ENCODE data around the gene TMEM74B.
A peak's percentile ranks its signal among the peaks of the same experiment; 100 is the strongest.

Gene TMEM74B

DNA sequence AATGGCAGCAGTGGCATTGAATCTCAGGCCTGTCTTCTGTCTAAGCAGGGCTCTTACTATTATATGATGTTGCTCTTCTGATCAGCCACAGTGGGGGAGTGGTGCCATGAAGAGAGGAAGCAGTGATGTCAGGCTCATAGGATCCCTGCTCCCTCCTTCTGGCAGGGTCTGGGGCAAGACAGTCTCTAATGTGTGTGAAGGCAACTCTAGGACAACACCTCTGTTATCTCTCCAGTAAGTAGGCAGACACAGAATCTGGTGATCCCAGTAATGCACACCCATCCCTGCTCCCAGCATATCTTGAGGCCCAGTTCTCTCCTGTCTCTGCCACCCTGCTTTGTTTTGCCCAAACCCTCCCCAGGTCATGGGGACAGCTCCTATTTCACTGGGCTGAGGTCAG, 27.2 kb upstream of the TMEM74B start:
- H3K36me3 Mint-ChIP-seq, result no peaks in the 10 kb centered on the region
- H3K4me3 Mint-ChIP-seq, result no peak overlapping the region
- H3K9me3 Mint-ChIP-seq, result no peaks in the 10 kb centered on the region
- DNase-seq (no peak), ATAC-seq (replicated peaks) (no peak)
- peaks cover 42 to 69% of the 10 kb centered on the region in 2 donors for H3K27me3 Mint-ChIP-seq
- peaks cover 8 to 13% of the 10 kb centered on the region in 2 donors for H3K4me1 Mint-ChIP-seq
- no peak overlapping the region for H3K27ac Mint-ChIP-seq

DNA sequence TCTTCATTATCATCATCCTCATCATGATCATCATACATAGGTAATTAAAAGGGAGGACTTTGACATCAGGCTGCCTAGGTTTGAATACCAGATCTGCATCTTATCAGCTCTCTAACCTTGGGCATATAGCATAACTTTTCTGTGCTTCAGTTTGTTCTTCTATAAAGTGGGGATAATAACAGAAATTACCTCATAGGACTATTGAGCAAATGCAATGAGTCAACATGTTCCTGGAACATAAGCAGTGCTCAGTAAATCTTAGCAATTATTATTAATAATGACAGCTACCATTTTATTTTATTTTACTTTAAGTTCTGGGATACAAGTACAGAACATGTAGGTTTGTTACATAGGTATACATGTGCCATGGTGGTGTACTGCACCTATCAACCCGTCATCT, 25.7 kb upstream of the TMEM74B start:
- DNase-seq (no peak), ATAC-seq (replicated peaks) (no peak)
- no peak overlapping the region for H3K27ac Mint-ChIP-seq
- H3K27me3 Mint-ChIP-seq, result peaks cover 33 to 67% of the 10 kb centered on the region in 2 donors
- no peak overlapping the region for H3K4me3 Mint-ChIP-seq
- H3K4me1 Mint-ChIP-seq, result peaks cover 6 to 9% of the 10 kb centered on the region in 2 donors
- H3K36me3 Mint-ChIP-seq, result no peaks in the 10 kb centered on the region
- no peaks in the 10 kb centered on the region for H3K9me3 Mint-ChIP-seq

- Mint-ChIP-seq H3K36me3 (no peaks in the 10 kb centered on the region), H3K4me1 (peaks cover 3 to 7% of the 10 kb centered on the region in 2 donors), H3K27ac (no peak overlapping the region), H3K27me3 (peaks cover 29 to 59% of the 10 kb centered on the region in 2 donors), H3K9me3 (no peaks in the 10 kb centered on the region), H3K4me3 (no peak overlapping the region)
- DNase-seq (no peak), ATAC-seq (replicated peaks) (no peak)
These were observed 24.9 kb upstream of the TMEM74B start for GRCh38 chr20:1209447-1210387.

DNA sequence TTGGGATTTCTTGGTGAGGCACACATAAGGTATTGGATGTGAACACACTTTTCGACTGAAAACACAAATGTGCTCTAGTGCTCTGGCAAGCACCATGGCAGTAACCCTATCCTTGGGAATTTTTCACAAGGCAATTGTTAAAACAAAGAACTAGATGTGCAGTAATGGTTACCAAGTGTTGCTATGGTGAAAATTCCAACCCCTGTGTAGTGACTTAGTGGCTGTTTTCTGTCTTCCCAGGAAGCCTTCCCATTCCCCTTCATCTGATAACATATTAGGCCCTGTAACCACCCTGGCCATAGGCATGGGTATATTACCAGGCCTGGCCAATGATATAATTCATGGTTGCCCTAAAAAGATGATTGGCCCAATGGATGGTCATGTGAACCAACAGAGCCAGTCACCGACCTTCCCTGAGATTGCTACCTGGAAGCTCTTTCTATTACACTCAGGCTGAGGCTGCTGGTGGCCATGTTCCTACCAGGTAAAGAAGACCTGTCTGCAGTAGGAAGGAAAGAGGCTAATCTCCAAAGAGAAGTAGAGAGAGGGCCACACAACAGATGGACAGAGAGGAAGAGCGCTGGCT, 22.6 kb upstream of the TMEM74B start:
- H3K27ac Mint-ChIP-seq, result no peak overlapping the region
- peaks cover 23 to 47% of the 10 kb centered on the region in 2 donors for H3K27me3 Mint-ChIP-seq
- H3K9me3 Mint-ChIP-seq, result no peaks in the 10 kb centered on the region
- no peak overlapping the region for H3K4me3 Mint-ChIP-seq
- no peak for ATAC-seq (replicated peaks)
- no peaks in the 10 kb centered on the region for H3K36me3 Mint-ChIP-seq
- no peak for DNase-seq
- H3K4me1 Mint-ChIP-seq, result no peaks in the 10 kb centered on the region

DNA sequence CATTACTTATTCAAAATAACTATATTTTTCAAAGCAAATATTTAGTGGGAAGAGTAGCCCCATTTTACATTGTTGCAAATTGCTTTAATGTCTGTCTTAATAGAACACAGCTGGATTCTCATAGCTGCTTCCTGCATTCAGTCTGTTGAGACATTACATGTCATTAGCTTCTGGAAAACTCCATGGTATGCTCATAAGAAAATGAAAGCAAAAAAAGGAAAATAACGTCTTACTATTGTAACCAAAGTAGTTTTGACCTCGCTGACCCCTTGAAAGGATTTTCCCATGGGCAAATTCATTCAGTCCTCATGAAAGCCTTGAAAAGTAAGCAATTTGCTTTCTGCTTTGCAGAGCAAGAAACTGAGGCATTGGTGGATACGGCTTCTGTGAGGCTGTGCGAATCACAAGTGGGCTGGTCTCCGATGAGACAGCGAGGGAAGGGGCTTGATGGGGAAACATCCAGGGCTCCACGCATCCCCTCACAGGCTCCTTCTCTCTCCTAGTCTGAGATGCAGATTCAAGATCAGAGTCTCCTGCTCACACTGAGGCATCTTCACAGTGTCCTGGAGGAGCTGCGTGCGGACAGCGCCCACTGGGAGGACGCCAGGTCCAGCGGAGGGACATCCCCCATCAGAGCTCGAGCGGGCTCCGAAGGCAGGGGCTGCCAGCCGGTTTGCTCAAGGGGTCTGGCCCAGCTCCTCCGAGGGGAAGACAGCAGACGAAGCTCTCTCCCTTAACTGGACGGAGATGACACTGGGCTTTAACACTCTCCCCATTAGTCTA, 21.8 kb upstream of the TMEM74B start:
- H3K9me3 Mint-ChIP-seq, result no peaks in the 10 kb centered on the region

GRCh38 chr20:1205802-1206201, 21.0 kb upstream of the TMEM74B start:
- Mint-ChIP-seq H3K4me3 (no peak overlapping the region), H3K27ac (no peak overlapping the region), H3K27me3 (peaks cover 12 to 31% of the 10 kb centered on the region in 2 donors), H3K4me1 (no peaks in the 10 kb centered on the region), H3K36me3 (no peaks in the 10 kb centered on the region), H3K9me3 (no peaks in the 10 kb centered on the region)
- ATAC-seq (replicated peaks) (no peak), DNase-seq (no peak)

More for the DNA sequence above, 21.8 kb upstream of the TMEM74B start:
- no peak for ATAC-seq (replicated peaks)
- Mint-ChIP-seq H3K36me3 (no peaks in the 10 kb centered on the region), H3K27ac (no peak overlapping the region), H3K27me3 (peaks cover 18 to 39% of the 10 kb centered on the region in 2 donors), H3K4me1 (no peaks in the 10 kb centered on the region), H3K4me3 (no peak overlapping the region)
- no peak for DNase-seq

DNA sequence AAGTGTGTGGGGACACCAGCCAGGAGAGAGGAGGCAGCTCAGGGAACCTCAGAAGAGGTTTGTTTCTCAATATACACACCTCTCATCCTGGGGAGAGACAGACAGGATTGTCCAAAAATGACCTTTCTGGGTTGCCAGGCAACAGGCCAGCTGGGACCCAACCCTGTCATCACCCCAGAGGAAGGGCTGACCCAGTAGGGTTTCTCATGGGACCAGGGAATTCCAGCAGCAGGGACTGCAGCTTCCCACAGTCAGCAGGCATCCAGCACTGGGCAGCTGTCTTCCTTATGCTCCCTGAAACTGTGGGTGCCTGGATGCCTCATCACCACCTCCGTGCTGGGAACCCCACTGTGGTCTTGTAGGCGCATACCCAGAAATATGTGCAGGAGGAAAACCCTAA, 19.8 kb upstream of the TMEM74B start:
- ATAC-seq (replicated peaks) (no peak), DNase-seq (no peak)
- Mint-ChIP-seq H3K27me3 (peaks cover 6 to 24% of the 10 kb centered on the region in 2 donors), H3K4me3 (no peak overlapping the region), H3K36me3 (no peaks in the 10 kb centered on the region), H3K4me1 (no peaks in the 10 kb centered on the region), H3K9me3 (no peaks in the 10 kb centered on the region), H3K27ac (no peak overlapping the region)

DNA sequence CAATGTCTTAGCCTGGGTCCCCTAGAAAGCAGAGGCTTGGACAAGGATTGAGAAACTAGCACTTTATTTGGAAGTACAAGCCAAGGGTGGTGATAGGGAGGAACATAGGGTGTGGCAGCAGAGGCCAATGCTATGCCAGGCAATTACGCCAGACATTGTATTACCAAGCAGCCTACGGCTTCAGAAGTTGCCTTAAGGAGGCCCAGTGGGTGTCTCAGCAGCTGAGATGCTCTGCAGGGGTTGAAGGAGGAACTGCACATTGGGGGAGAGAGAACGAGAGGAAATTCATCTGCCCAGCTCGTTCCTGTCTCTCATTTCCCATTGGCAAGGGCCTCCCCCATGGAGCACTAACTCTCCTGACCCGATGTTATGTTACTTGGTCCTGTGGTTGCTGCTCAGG, 19.3 kb upstream of the TMEM74B start:
- H3K27ac Mint-ChIP-seq, result peak overlapping the region; percentile 69
- no peak overlapping the region for H3K4me3 Mint-ChIP-seq

GRCh38 chr20:1203630-1204029, 18.8 kb upstream of the TMEM74B start:
- Mint-ChIP-seq H3K36me3 (no peaks in the 10 kb centered on the region), H3K9me3 (no peaks in the 10 kb centered on the region), H3K27me3 (peaks cover 11 to 16% of the 10 kb centered on the region in 2 donors), H3K4me1 (no peaks in the 10 kb centered on the region), H3K27ac (no peak overlapping the region), H3K4me3 (no peak overlapping the region)
- no peak for DNase-seq
- ATAC-seq (replicated peaks), result no peak

More for the DNA sequence above, 19.3 kb upstream of the TMEM74B start:
- H3K4me1 Mint-ChIP-seq, result no peaks in the 10 kb centered on the region
- ATAC-seq (replicated peaks), result no peak
- no peaks in the 10 kb centered on the region for H3K36me3 Mint-ChIP-seq
- no peak for DNase-seq
- H3K27me3 Mint-ChIP-seq, result peaks cover 6 to 20% of the 10 kb centered on the region in 2 donors
- no peaks in the 10 kb centered on the region for H3K9me3 Mint-ChIP-seq

GRCh38 chr20:1202762-1203504, 18.2 kb upstream of the TMEM74B start, which contains the start of gene C20orf202:
TSS of gene C20orf202 (plus strand) at chr20:1203454. CDS start at chr20:1203586, 132 bp downstream.
- no peak for ATAC-seq (replicated peaks)
- H3K27ac Mint-ChIP-seq, result peak within 1 kb of the TSS; percentile 69

GRCh38 chr20:1199964-1200363, 15.2 kb upstream of the TMEM74B start:
- no peak for ATAC-seq (replicated peaks)
- Mint-ChIP-seq H3K9me3 (no peaks in the 10 kb centered on the region), H3K27me3 (peaks cover 10 to 12% of the 10 kb centered on the region in 2 donors), H3K27ac (no peak overlapping the region), H3K36me3 (no peaks in the 10 kb centered on the region), H3K4me1 (no peaks in the 10 kb centered on the region), H3K4me3 (no peak overlapping the region)
- DNase-seq, result no peak

More at GRCh38 chr20:1202762-1203504, 18.2 kb upstream of the TMEM74B start, which contains the start of gene C20orf202:
- Mint-ChIP-seq H3K27me3 (peaks cover 12% of the 10 kb centered on the region in 2 donors), H3K36me3 (no peaks in the 10 kb centered on the region), H3K9me3 (no peaks in the 10 kb centered on the region), H3K4me3 (no peak within 1 kb of the TSS), H3K4me1 (no peaks in the 10 kb centered on the region)
- DNase-seq, result no peak

DNA sequence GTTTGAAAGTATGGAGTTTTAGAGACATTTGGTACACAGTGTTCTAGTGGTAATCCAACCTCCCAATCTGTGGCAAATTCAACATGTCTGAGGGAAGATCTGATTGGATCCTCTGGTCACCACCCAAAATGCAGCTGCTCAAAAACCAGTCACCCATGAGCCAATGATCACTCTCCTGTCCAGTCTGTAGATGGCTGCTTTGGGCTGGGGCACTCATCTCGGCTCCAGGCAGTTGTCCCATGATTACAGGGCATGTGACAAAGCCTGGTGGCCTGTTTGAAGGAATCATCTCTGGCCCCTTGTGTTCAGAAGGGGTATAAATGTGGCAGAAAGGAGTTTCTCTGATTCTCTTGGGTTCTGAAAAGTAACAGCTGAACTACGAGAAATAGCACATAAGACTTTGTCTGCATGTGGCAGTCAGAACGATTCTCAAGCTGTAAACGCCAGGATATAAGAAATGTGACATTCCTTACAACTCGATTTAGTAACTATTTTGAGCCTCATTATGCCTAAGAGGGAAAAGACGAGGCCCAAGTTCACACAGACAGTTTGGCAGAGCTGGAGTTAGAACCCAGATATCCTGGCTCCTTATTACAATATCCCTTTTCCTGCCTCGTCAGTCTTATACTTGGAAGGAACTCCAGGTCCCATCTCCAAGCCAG, 14.6 kb upstream of the TMEM74B start:
- no peaks in the 10 kb centered on the region for H3K9me3 Mint-ChIP-seq
- H3K27me3 Mint-ChIP-seq, result peaks cover 10 to 15% of the 10 kb centered on the region in 2 donors
- H3K4me1 Mint-ChIP-seq, result no peaks in the 10 kb centered on the region
- no peak for ATAC-seq (replicated peaks)
- H3K4me3 Mint-ChIP-seq, result no peak overlapping the region
- H3K36me3 Mint-ChIP-seq, result no peaks in the 10 kb centered on the region
- DNase-seq, result no peak
- no peak overlapping the region for H3K27ac Mint-ChIP-seq

- DNase-seq (no peak), ATAC-seq (replicated peaks) (no peak)
- Mint-ChIP-seq H3K4me3 (no peak overlapping the region), H3K27ac (no peak overlapping the region), H3K27me3 (peaks cover 10 to 16% of the 10 kb centered on the region in 2 donors), H3K4me1 (no peaks in the 10 kb centered on the region), H3K36me3 (no peaks in the 10 kb centered on the region), H3K9me3 (no peaks in the 10 kb centered on the region)
These were observed 14.0 kb upstream of the TMEM74B start for GRCh38 chr20:1198751-1199150.
